Measurements from ENCODE around the gene SLC6A17. TPM values are rescaled to one million over a fixed set of nuclear protein-coding genes. Genes with fewer than 3 reads are reported as not detected.

Gene SLC6A17
- total and polyA plus RNA-seq, 9 of the 15 experiments (the other 6 are each of a cell fraction or from before 2014, with no cell fraction given), result not detected

GRCh38 chr1:110158261-110158660, 8.0 kb downstream of the SLC6A17 start:
- BruUV-seq (replicated peaks), result no TSS peak
- Histone ChIP-seq H4K20me1 (replicated peaks; ENCODE audit: control insufficient read depth, insufficient read depth, low read length) (0 out of 2 replicates have a peak, but pooled peaks cover 7% of the 10 kb centered on the region), H3K4me1 (replicated peaks in 1 of 2; ENCODE audit: control insufficient read depth in 2 of 2, insufficient read depth in 2 of 2, low read length in 2 of 2) (no peaks in the 10 kb centered on the region), H3K4me2 (ENCODE audit: insufficient read depth, low read length) (no peak overlapping the region), H3K36me3 (ENCODE audit: control insufficient read depth, insufficient read depth, low read length) (no peaks in the 10 kb centered on the region), H3K79me2 (ENCODE audit: control insufficient read depth, insufficient read depth, low read length) (no peaks in the 10 kb centered on the region), H3K4me3 (no peak overlapping the region), H3K27ac (ENCODE audit: extremely low read depth, low read depth, low read length) (no peak overlapping the region), H3K9me3 (replicated peaks; ENCODE audit: control insufficient read depth, insufficient read depth, low read depth, low read length) (no peaks in the 10 kb centered on the region), H3K27me3 (ENCODE audit: control insufficient read depth in 2 of 2, insufficient read depth in 2 of 2, low read length in 2 of 2) (peaks cover 3 to 38% of the 10 kb centered on the region in 2 experiments), H2AFZ (ENCODE audit: low read depth, low read length) (no peak overlapping the region), H3K9me1 (ENCODE audit: control insufficient read depth, insufficient read depth, low read length) (no peaks in the 10 kb centered on the region), H3K9ac (ENCODE audit: insufficient read depth in 1 of 2, low read depth in 2 of 2, low read length in 2 of 2) (no peak overlapping the region)
- 1% methylated on average over 5 of the region's 5 CpGs for WGBS (ENCODE audit: insufficient coverage, low coverage, missing lambda C conversion rate)
- ChIA-PET POLR2A (no interaction called here), CTCF (ENCODE audit: low intra/inter-chr PET ratio) (no interaction called here)
- FAIRE-seq (no peak), ATAC-seq (no peak), DNase-seq (ENCODE audit: extremely low read depth in 1 of 4, low spot score in 3 of 4) (no peak)
- in situ Hi-C loops (cut with MboI) (no loop called here), intact Hi-C loops (cut with micrococcal nuclease) (no loop called here)
- TF ChIP-seq GATA2 (CRISPR knock-in tag; IDR thresholded peaks at IDR 0.05), result no peak
- no peak for TF ChIP-seq TRIM25 (IDR thresholded peaks at IDR 0.05; ENCODE audit: borderline replicate concordance)
- TF ChIP-seq MCM7 (IDR thresholded peaks at IDR 0.05), result no peak
- TF ChIP-seq MECOM (CRISPR knock-in tag; IDR thresholded peaks at IDR 0.05), result no peak
- no peak for TF ChIP-seq SMARCA4 (IDR thresholded peaks at IDR 0.05)
- no peak for TF ChIP-seq ILK (tag; IDR thresholded peaks at IDR 0.05; ENCODE audit: borderline replicate concordance, low read depth)
- TF ChIP-seq HBP1 (CRISPR knock-in tag; IDR thresholded peaks at IDR 0.05), result no peak
- no peak for TF ChIP-seq NFIC (IDR thresholded peaks at IDR 0.05)
- TF ChIP-seq PHF8 (IDR thresholded peaks at IDR 0.05; ENCODE audit: borderline replicate concordance, low read length), result no peak
- no peak for TF ChIP-seq STAT5B (CRISPR knock-in tag; IDR thresholded peaks at IDR 0.05)
- TF ChIP-seq ZZZ3 (IDR thresholded peaks at IDR 0.05), result no peak

Measured in K562 (cell line).